ENCODE measurements around the gene CFB. TPM values are rescaled to one million over a fixed set of nuclear protein-coding genes. Genes with fewer than 3 reads are reported as not detected.

Gene CFB
- total and polyA plus RNA-seq, 2 of the 13 experiments (the other 11 are each of a cell fraction or from before 2014, with no cell fraction given) = 171 to 513 TPM

DNA sequence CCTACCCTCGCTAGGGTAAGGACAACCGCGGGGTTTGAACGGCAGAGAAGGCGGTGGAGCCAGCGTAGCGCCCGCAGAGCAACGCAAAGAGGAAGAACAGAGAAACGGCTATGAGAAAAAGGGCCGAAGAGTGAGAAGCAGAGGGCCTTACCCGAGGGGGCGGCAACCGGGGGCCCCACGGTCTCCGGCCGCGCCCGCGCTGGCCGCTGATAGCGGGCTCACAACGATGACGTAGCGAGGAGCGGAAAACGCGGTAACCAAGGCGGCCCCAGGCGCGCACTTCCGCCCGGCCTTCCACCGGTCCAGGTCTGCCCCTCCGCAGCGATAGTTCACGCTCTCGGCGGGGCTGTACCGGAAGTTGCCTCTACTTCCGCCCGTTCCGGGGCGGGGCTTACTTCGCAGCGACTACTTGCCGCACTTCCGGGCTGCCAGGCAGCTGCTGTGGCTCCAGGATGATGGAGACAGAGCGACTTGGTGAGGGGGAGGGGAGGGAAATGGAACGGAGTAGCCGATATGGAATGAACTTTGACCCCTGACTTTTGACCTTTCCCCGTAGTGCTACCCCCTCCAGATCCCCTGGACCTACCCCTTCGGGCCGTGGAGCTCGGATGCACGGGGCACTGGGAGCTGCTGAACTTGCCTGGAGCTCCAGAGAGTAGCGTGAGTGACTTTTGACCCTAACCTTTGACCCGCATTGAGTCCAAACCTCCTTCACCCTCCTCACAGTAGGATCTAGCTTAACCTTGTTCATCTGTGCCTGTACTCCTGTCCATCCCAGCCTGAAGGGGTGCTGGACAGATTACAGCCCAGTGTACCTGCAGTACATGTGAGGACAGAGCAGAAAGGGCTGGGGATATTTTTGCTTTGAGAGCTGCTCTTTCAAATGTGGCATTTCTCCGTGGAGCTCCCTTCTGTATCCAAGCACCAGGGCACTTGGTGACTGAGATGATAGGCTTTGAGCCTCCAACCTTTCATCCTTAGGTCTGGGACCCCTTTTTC lies 13.1 kb downstream of the CFB start, which contains the start of the genes NELFE and SKIC2 (continued):
- TF ChIP-seq SRSF9 (IDR thresholded peaks at IDR 0.05; ENCODE audit: borderline replicate concordance, insufficient read depth, low read depth, low read length, poor library complexity, severe bottlenecking) (no peak), FOXJ3 (CRISPR knock-in tag; IDR thresholded peaks at IDR 0.05; ENCODE audit: borderline replicate concordance) (peak; percentile 90; the same call in 1 of the 2 replicates), BCL6 (CRISPR knock-in tag; IDR thresholded peaks at IDR 0.05) (peak; percentile 52; the same call in 1 of the 2 replicates), THAP11 (CRISPR knock-in tag; IDR thresholded peaks at IDR 0.05) (peak; percentile 96), NFKB2 (CRISPR knock-in tag; IDR thresholded peaks at IDR 0.05; ENCODE audit: borderline replicate concordance) (peak; percentile 92; the same call in 1 of the 2 replicates), ZFAT (CRISPR knock-in tag; conservative IDR thresholded peaks at IDR 0.05) (no peak), HNF1B (CRISPR knock-in tag; IDR thresholded peaks at IDR 0.05) (peak; percentile 76), ZNF260 (CRISPR knock-in tag; IDR thresholded peaks at IDR 0.05; ENCODE audit: borderline replicate concordance, low read depth) (no peak), MXD3 (CRISPR knock-in tag; IDR thresholded peaks at IDR 0.05) (peak; percentile 85; the same call in 1 of the 2 replicates), ZNF710 (CRISPR knock-in tag; IDR thresholded peaks at IDR 0.05; ENCODE audit: borderline replicate concordance) (no peak; the same call in 1 of the 2 replicates), NR2C2 (CRISPR knock-in tag; IDR thresholded peaks at IDR 0.05; ENCODE audit: borderline replicate concordance) (peak; percentile 99), ZNF121 (CRISPR knock-in tag; IDR thresholded peaks at IDR 0.05) (no peak), ZBTB7A (CRISPR knock-in tag; IDR thresholded peaks at IDR 0.05) (no peak), NR1H2 (CRISPR knock-in tag; IDR thresholded peaks at IDR 0.05; ENCODE audit: borderline replicate concordance, low read depth) (0 out of 2 replicates have a peak, but pooled peaks have one; percentile 10), ZNF879 (CRISPR knock-in tag; IDR thresholded peaks at IDR 0.05) (no peak; the same call in 1 of the 2 replicates), DDIT3 (CRISPR knock-in tag; IDR thresholded peaks at IDR 0.05) (0 out of 2 replicates have a peak, but pooled peaks have one; percentile 14), SOX5 (CRISPR knock-in tag; IDR thresholded peaks at IDR 0.05; ENCODE audit: borderline replicate concordance) (peak; percentile 49; the same call in 1 of the 2 replicates), ARID2 (CRISPR knock-in tag; IDR thresholded peaks at IDR 0.05; ENCODE audit: borderline replicate concordance) (no peak), FOXK1 (CRISPR knock-in tag; IDR thresholded peaks at IDR 0.05; ENCODE audit: borderline replicate concordance, low read depth) (peak; percentile 97), BORCS8-MEF2B (CRISPR knock-in tag; IDR thresholded peaks at IDR 0.05) (no peak; the same call in 1 of the 2 replicates)
- TF ChIP-seq, protein P1, sequence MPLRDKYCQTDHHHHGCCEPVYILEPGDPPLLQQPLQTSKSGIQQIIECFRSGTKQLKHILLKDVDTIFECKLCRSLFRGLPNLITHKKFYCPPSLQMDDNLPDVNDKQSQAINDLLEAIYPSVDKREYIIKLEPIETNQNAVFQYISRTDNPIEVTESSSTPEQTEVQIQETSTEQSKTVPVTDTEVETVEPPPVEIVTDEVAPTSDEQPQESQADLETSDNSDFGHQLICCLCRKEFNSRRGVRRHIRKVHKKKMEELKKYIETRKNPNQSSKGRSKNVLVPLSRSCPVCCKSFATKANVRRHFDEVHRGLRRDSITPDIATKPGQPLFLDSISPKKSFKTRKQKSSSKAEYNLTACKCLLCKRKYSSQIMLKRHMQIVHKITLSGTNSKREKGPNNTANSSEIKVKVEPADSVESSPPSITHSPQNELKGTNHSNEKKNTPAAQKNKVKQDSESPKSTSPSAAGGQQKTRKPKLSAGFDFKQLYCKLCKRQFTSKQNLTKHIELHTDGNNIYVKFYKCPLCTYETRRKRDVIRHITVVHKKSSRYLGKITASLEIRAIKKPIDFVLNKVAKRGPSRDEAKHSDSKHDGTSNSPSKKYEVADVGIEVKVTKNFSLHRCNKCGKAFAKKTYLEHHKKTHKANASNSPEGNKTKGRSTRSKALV (CRISPR knock-in tag; IDR thresholded peaks at IDR 0.05) = peak; percentile 36; the same call in 1 of the 2 replicates
